ENCODE measurements around the gene SLC2A11.

GRCh38 chr22:23838681-23839468, 18.8 kb upstream of the SLC2A11 start, which contains the start of gene DERL3:
- TF ChIP-seq POLR2A (IDR thresholded peaks at IDR 0.05; ENCODE audit: low read length) (no peak), GATA1 (IDR thresholded peaks at IDR 0.05; ENCODE audit: low read depth, low read length) (no peak)
